B cell (primary cell): Measurements from ENCODE around the gene STARD3. TPM values are rescaled to one million over a fixed set of nuclear protein-coding genes. Genes with fewer than 3 reads are reported as not detected.

ENCODE experiments used
- ATAC-seq: fragments of 200-7000 bp; cut with Tn5 transposase; one replicate; pipeline ENCODE4 v1.10.0; 2021; ENCODE audit warnings: low read depth, mild to moderate bottlenecking, moderate number of reproducible peaks, moderate library complexity
- CTCF ChIA-PET: fragments of 350-600 bp; sonication (Branson Sonifier 250); formaldehyde crosslinking; loops from one replicate; lab custom pipeline; 2021; ENCODE audit warnings: antibody characterized with exemption, inconsistent platforms; lab: Charles Lee
- POLR2A ChIA-PET: fragments of 350-600 bp; sonication (Branson Sonifier 250); formaldehyde crosslinking; loops from one replicate; lab custom pipeline; 2021; ENCODE audit warnings: antibody characterized with exemption; lab: Charles Lee
- DNase-seq: peaks from one replicate; pipeline ENCODE4 v3.0.0; 2013
- H2AFZ ChIP-seq: 2 replicates; pipeline ENCODE4 v1.6.1; 2012; ENCODE audit warnings: mild to moderate bottlenecking, low read depth, low read length; ENCODE audit not compliant: insufficient read depth, poor library complexity, severe bottlenecking
- H3K27ac ChIP-seq, 2 donors: 1 replicate in 1 of 2; 2 replicates in 1 of 2; pipeline ENCODE4 v1.5.1; 2012 to 2013; ENCODE audit warnings: low read length in 2 of 2, mild to moderate bottlenecking in 2 of 2, moderate library complexity in 1 of 2
- H3K27me3 ChIP-seq, 4 experiments: fragments of 200-600 bp in 1 of 4; sonication (generic) in 1 of 4; replicated peaks in 1 of 4; 1 replicate in 2 of 4; 2 replicates in 2 of 4; pipeline versions ENCODE4 v1.6.1 to v1.7.0; 2013 to 2016; ENCODE audit warnings: low read length in 3 of 4, mild to moderate bottlenecking in 2 of 4, mixed read lengths in 1 of 4, moderate library complexity in 1 of 4; ENCODE audit not compliant: insufficient read depth in 4 of 4, control insufficient read depth in 3 of 4; ENCODE audit errors: control extremely low read depth in 1 of 4
- H3K36me3 ChIP-seq, 2 experiments: replicated peaks in 1 of 2; 1 replicate in 1 of 2; 2 replicates in 1 of 2; pipeline versions ENCODE4 v1.6.1 to v1.7.1; 2013; ENCODE audit warnings: low read length in 1 of 2; ENCODE audit not compliant: insufficient read depth in 2 of 2, control insufficient read depth in 1 of 2; ENCODE audit errors: control extremely low read depth in 1 of 2, extremely low read depth in 1 of 2
- H3K4me1 ChIP-seq, 2 donors: fragments of 200-600 bp in 1 of 2; sonication (generic) in 1 of 2; 1 replicate in 1 of 2; 2 replicates in 1 of 2; pipeline versions ENCODE4 v1.5.1 to v1.6.1; 2013 to 2017; ENCODE audit warnings: low read length in 2 of 2; ENCODE audit not compliant: control insufficient read depth in 2 of 2, insufficient read depth in 2 of 2
- H3K4me2 ChIP-seq: replicated peaks from 2 replicates; pipeline ENCODE3; 2012; ENCODE audit warnings: mild to moderate bottlenecking, low read depth, low read length; ENCODE audit not compliant: poor library complexity, severe bottlenecking
- H3K4me3 ChIP-seq, 5 experiments: fragments of 200-600 bp in 1 of 5; sonication (generic) in 1 of 5; 1 replicate in 3 of 5; 2 replicates in 2 of 5; pipeline versions ENCODE4 v1.5.1 to v1.7.0; 2011 to 2016; ENCODE audit warnings: low read length in 4 of 5, mild to moderate bottlenecking in 4 of 5, low read depth in 2 of 5, control low read depth in 1 of 5, moderate library complexity in 1 of 5; ENCODE audit not compliant: insufficient read depth in 1 of 5; ENCODE audit errors: control extremely low read depth in 1 of 5, extremely low read depth in 1 of 5
- H3K79me2 ChIP-seq: fragments of 200-600 bp; sonication (generic); one replicate; pipeline ENCODE4 v1.6.0; 2016; ENCODE audit warnings: low read length; ENCODE audit not compliant: control insufficient read depth, insufficient read depth
- H3K9ac ChIP-seq: fragments of 200-600 bp; sonication (generic); 2 replicates; pipeline ENCODE4 v1.6.1; 2017; ENCODE audit warnings: mild to moderate bottlenecking, low read length, moderate library complexity
- H3K9me3 ChIP-seq, 3 donors: one replicate each; pipeline versions ENCODE4 v1.6.1 to v1.7.1; 2013; ENCODE audit warnings: low read length in 2 of 3; ENCODE audit not compliant: control insufficient read depth in 2 of 3, insufficient read depth in 1 of 3; ENCODE audit errors: control extremely low read depth in 1 of 3
- H4K20me1 ChIP-seq: 2 replicates; pipeline ENCODE4 v1.6.0; 2012; ENCODE audit warnings: mild to moderate bottlenecking, low read length; ENCODE audit not compliant: insufficient read depth, control insufficient read depth, poor library complexity, severe bottlenecking
- H3K27ac Mint-ChIP-seq: one replicate; pipeline ENCODE4 v1.8.0; 2021; ENCODE audit warnings: mixed read lengths
- H3K27me3 Mint-ChIP-seq: one replicate; pipeline ENCODE4 v1.8.0; 2021; ENCODE audit warnings: mixed read lengths
- H3K4me1 Mint-ChIP-seq: one replicate; pipeline ENCODE4 v1.8.0; 2021; ENCODE audit warnings: mixed read lengths
- H3K4me3 Mint-ChIP-seq: one replicate; pipeline ENCODE4 v1.8.0; 2021; ENCODE audit warnings: mixed read lengths
- H3K9me3 Mint-ChIP-seq: one replicate; pipeline ENCODE4 v1.8.0; 2022; ENCODE audit warnings: mixed read lengths; ENCODE audit not compliant: insufficient read depth
- CTCF ChIP-seq: fragments of 200-600 bp; IDR thresholded peaks from one replicate; pipeline ENCODE4 v1.8.0; 2022; ENCODE audit warnings: antibody characterized with exemption, mild to moderate bottlenecking
- EZH2 ChIP-seq: IDR thresholded peaks from 2 replicates; pipeline ENCODE4 v1.6.1; 2012; ENCODE audit warnings: borderline replicate concordance, low read depth, mild to moderate bottlenecking, moderate library complexity, low read length; ENCODE audit not compliant: insufficient read depth, poor library complexity, severe bottlenecking
- WGBS: methylation state at CpG from one replicate; pipeline ENCODE4 v1.1.5; 2013; ENCODE audit warnings: missing lambda C conversion rate; ENCODE audit not compliant: insufficient coverage; 5-methylcytosine and 5-hydroxymethylcytosine counted together
- intact Hi-C: fragments of 100-400 bp; cut with micrococcal nuclease; formaldehyde crosslinking; loops from one replicate; pipeline ENCODE4 v1.10.0; 2022
- polyA plus RNA-seq: library from polyadenylated mRNA; depleted of rRNA; stranded (reverse); fragments of >200 nt; gene quantifications from 2 replicates; pipeline ENCODE4 v1.2.3, GENCODE V29; 2012
- total RNA-seq, 2 donors: library from RNA; stranded (reverse); fragments of 120-200 nt in 1 of 2; gene quantifications; 1 replicate in 1 of 2; 2 replicates in 1 of 2; pipeline versions ENCODE4 v1.2.3 to v1.2.4, GENCODE V29; 2013 to 2022

The STARD3 gene
- total and polyA plus RNA-seq, 2 donors (not counting 1 experiment from before 2014, with no cell fraction given), result 93.1 to 231 TPM

DNA sequence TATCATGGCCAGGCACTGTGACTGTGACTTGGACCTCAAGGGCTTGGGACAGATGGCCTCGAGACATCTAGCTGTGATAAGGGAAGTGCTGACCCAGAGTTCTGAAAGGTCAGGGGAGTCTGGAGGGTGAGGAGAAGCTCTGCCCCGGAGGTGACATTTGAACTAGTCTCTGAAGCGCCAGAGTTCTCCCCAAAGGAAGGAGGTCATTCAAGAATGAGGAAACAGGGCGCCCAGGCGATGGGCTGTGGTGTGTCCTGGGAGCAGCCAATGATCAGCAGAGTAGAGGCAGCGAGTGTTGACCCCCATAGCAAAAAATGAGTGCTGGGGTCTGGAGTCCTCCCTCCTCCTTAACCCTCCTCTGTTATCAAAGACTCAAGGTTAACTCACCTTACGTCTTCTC is 4.9 kb downstream of the STARD3 start:
- POLR2A ChIA-PET, result no interaction called here
- ATAC-seq (no peak), DNase-seq (no peak)
- Histone ChIP-seq H3K4me3 (no peak overlapping the region), H3K36me3 (peaks cover 0 to 7% of the 10 kb centered on the region in 2 experiments), H3K27me3 (no peaks in the 10 kb centered on the region), H3K27ac (no peak overlapping the region), H3K9me3 (no peaks in the 10 kb centered on the region), H3K9ac (no peak overlapping the region), H3K79me2 (peaks cover 100% of the 10 kb centered on the region), H2AFZ (no peak overlapping the region), H3K4me1 (peaks cover 37 to 54% of the 10 kb centered on the region in 2 donors), H4K20me1 (peaks cover 88% of the 10 kb centered on the region), H3K4me2 (no peak overlapping the region)
- WGBS, result 65% methylated on average over 6 of the region's 7 CpGs
- no peak overlapping the region for H3K27ac Mint-ChIP-seq
- H3K27me3 Mint-ChIP-seq, result no peaks in the 10 kb centered on the region
- peaks cover 64% of the 10 kb centered on the region for H3K4me1 Mint-ChIP-seq
- intact Hi-C loops, result no loop called here
- CTCF ChIA-PET, result interaction anchor here (1.8 kb wide), 1 partner anchor 26 kb away, joined by 5 read pairs; the partner anchor contains the start of gene PNMT
- no peak for TF ChIP-seq CTCF
- TF ChIP-seq EZH2, result no peak
- H3K9me3 Mint-ChIP-seq, result no peaks in the 10 kb centered on the region
- no peak overlapping the region for H3K4me3 Mint-ChIP-seq

GRCh38 chr17:39642291-39643074 is 5.5 kb downstream of the STARD3 start:
- Histone ChIP-seq H4K20me1 (peaks cover 92% of the 10 kb centered on the region), H3K4me3 (no peak overlapping the region), H3K27me3 (no peaks in the 10 kb centered on the region), H2AFZ (no peak overlapping the region), H3K79me2 (peaks cover 100% of the 10 kb centered on the region), H3K27ac (no peak overlapping the region), H3K9me3 (no peaks in the 10 kb centered on the region), H3K9ac (no peak overlapping the region), H3K36me3 (peaks cover 0 to 7% of the 10 kb centered on the region in 2 experiments), H3K4me1 (peaks cover 37 to 53% of the 10 kb centered on the region in 2 donors), H3K4me2 (no peak overlapping the region)
- TF ChIP-seq CTCF, result no peak
- intact Hi-C loops, result no loop called here
- ChIA-PET CTCF (interaction anchor here (1.0 to 3.7 kb wide), 3 partner anchors 9 to 26 kb away, joined by 4 to 22 read pairs (median 5); partner anchors contain the start of gene PNMT), POLR2A (no interaction called here)
- Mint-ChIP-seq H3K9me3 (no peaks in the 10 kb centered on the region), H3K4me1 (peaks cover 61% of the 10 kb centered on the region), H3K27ac (no peak overlapping the region), H3K4me3 (no peak overlapping the region), H3K27me3 (no peaks in the 10 kb centered on the region)
- 86% methylated on average over 9 of the region's 9 CpGs for WGBS
- ATAC-seq (no peak), DNase-seq (no peak)
